OCI-LY1 (cell line): ENCODE results near the gene CIDEA.

ENCODE experiments used
- H2AFZ ChIP-seq: fragments of 200-600 bp; sonication (generic), shearing (Covaris generic); 2 replicates; pipeline ENCODE4 v1.6.0; 2014; ENCODE audit warnings: antibody characterized with exemption, mild to moderate bottlenecking, low read length
- H3F3A ChIP-seq: fragments of 200-600 bp; sonication (generic), shearing (Covaris generic); 2 replicates; pipeline ENCODE4 v1.6.0; 2014; ENCODE audit warnings: mild to moderate bottlenecking, antibody characterized with exemption, low read length, moderate library complexity; ENCODE audit not compliant: insufficient read depth
- H3K27ac ChIP-seq: fragments of 200-600 bp; sonication (generic); 2 replicates; pipeline ENCODE4 v1.5.1; 2014; ENCODE audit warnings: low read length, mixed run types, mild to moderate bottlenecking, low read depth; ENCODE audit not compliant: poor library complexity, severe bottlenecking
- H3K27me3 ChIP-seq: fragments of 200-600 bp; sonication (generic); 2 replicates; pipeline ENCODE4 v1.6.0; 2014; ENCODE audit warnings: antibody characterized with exemption, mild to moderate bottlenecking, low read length, moderate library complexity; ENCODE audit not compliant: insufficient read depth
- H3K36me3 ChIP-seq: fragments of 200-600 bp; sonication (generic); 2 replicates; pipeline ENCODE4 v1.6.1; 2014; ENCODE audit warnings: mild to moderate bottlenecking, antibody characterized with exemption, low read length, moderate library complexity, mixed read lengths; ENCODE audit not compliant: insufficient read depth
- H3K4me1 ChIP-seq: fragments of 200-600 bp; sonication (generic); 2 replicates; pipeline ENCODE4 v1.5.1; 2014; ENCODE audit warnings: mild to moderate bottlenecking, low read length, moderate library complexity; ENCODE audit not compliant: insufficient read depth, severe bottlenecking
- H3K4me2 ChIP-seq: fragments of 200-600 bp; sonication (generic), shearing (Covaris generic); 2 replicates; pipeline ENCODE4 v1.6.1; 2014; ENCODE audit warnings: low read length
- H3K4me3 ChIP-seq: fragments of 200-600 bp; sonication (generic); 2 replicates; pipeline ENCODE4 v1.5.1; 2014; ENCODE audit warnings: low read length, low read depth, mild to moderate bottlenecking, mixed read lengths; ENCODE audit not compliant: poor library complexity, severe bottlenecking
- H3K79me2 ChIP-seq: fragments of 200-600 bp; shearing (Covaris generic); 2 replicates; pipeline ENCODE4 v1.6.1; 2016; ENCODE audit warnings: mixed run types, low read length, mixed read lengths; ENCODE audit not compliant: insufficient read depth
- H3K9ac ChIP-seq: fragments of 200-600 bp; sonication (generic), shearing (Covaris generic); 2 replicates; pipeline ENCODE4 v1.6.1; 2014; ENCODE audit warnings: mild to moderate bottlenecking, low read length, mixed read lengths
- H3K9me2 ChIP-seq: fragments of 200-600 bp; sonication (generic), shearing (Covaris generic); 2 replicates; pipeline ENCODE4 v1.6.1; 2014; ENCODE audit warnings: low read depth, mild to moderate bottlenecking, low read length, mixed read lengths
- H3K9me3 ChIP-seq: fragments of 200-600 bp; shearing (Covaris generic); 2 replicates; pipeline ENCODE4 v1.6.1; 2014; ENCODE audit warnings: low read length, mixed read lengths
- H4K20me1 ChIP-seq: fragments of 200-600 bp; sonication (generic), shearing (Covaris generic); 2 replicates; pipeline ENCODE4 v1.6.0; 2016; ENCODE audit warnings: mild to moderate bottlenecking, low read length; ENCODE audit not compliant: insufficient read depth
- CTCF ChIP-seq: fragments of 200-600 bp; sonication (generic), shearing (Covaris generic); IDR thresholded peaks from 2 replicates; pipeline ENCODE4 v1.5.1; 2017; ENCODE audit warnings: mild to moderate bottlenecking, antibody characterized with exemption, low read length, moderate library complexity, mixed read lengths
- EZH2 ChIP-seq: fragments of 200-600 bp; sonication (generic), shearing (Covaris generic); IDR thresholded peaks from 2 replicates; pipeline ENCODE4 v1.8.0; 2017; ENCODE audit warnings: borderline replicate concordance, mixed run types, mild to moderate bottlenecking, antibody characterized with exemption, low read length, moderate library complexity, mixed read lengths

Gene CIDEA

GRCh38 chr18:12291690-12292089 lies 37.5 kb downstream of the CIDEA start:
- TF ChIP-seq EZH2, result no peak
- no peaks in the 10 kb centered on the region for H3K9me3 ChIP-seq
- H3K4me2 ChIP-seq, result no peak overlapping the region
- no peaks in the 10 kb centered on the region; the same call in 1 of the 2 replicates for H3K27me3 ChIP-seq
- no peak overlapping the region for H3K9ac ChIP-seq
- H3K79me2 ChIP-seq, result no peaks in the 10 kb centered on the region
- H4K20me1 ChIP-seq, result no peaks in the 10 kb centered on the region; the same call in 1 of the 2 replicates
- no peaks in the 10 kb centered on the region for H3K9me2 ChIP-seq
- H3K4me1 ChIP-seq, result no peaks in the 10 kb centered on the region
- no peaks in the 10 kb centered on the region for H3F3A ChIP-seq
- H2AFZ ChIP-seq, result no peak overlapping the region
- no peak overlapping the region for H3K27ac ChIP-seq
- no peaks in the 10 kb centered on the region for H3K36me3 ChIP-seq
- no peak overlapping the region for H3K4me3 ChIP-seq

- H3K9ac ChIP-seq, result no peak overlapping the region
- H2AFZ ChIP-seq, result no peak overlapping the region
- H3K4me3 ChIP-seq, result no peak overlapping the region
- no peaks in the 10 kb centered on the region for H3K79me2 ChIP-seq
- H3F3A ChIP-seq, result no peaks in the 10 kb centered on the region
- H3K4me1 ChIP-seq, result no peaks in the 10 kb centered on the region
- no peaks in the 10 kb centered on the region; the same call in 1 of the 2 replicates for H3K27me3 ChIP-seq
- no peak for TF ChIP-seq CTCF
- TF ChIP-seq EZH2, result no peak
- H3K4me2 ChIP-seq, result no peak overlapping the region
- H3K36me3 ChIP-seq, result no peaks in the 10 kb centered on the region
- H3K9me2 ChIP-seq, result no peaks in the 10 kb centered on the region
- H3K9me3 ChIP-seq, result no peaks in the 10 kb centered on the region
- H3K27ac ChIP-seq, result no peak overlapping the region
- no peaks in the 10 kb centered on the region; the same call in 1 of the 2 replicates for H4K20me1 ChIP-seq
Observed at GRCh38 chr18:12293831-12294230, 39.7 kb downstream of the CIDEA start.

- no peak overlapping the region for H3K9ac ChIP-seq
- no peak overlapping the region for H2AFZ ChIP-seq
- no peaks in the 10 kb centered on the region for H3K9me3 ChIP-seq
- H3K79me2 ChIP-seq, result no peaks in the 10 kb centered on the region
- no peak overlapping the region for H3K27ac ChIP-seq
- no peak overlapping the region for H3K4me2 ChIP-seq
- no peaks in the 10 kb centered on the region for H3K9me2 ChIP-seq
- H3F3A ChIP-seq, result no peaks in the 10 kb centered on the region
- H4K20me1 ChIP-seq, result no peaks in the 10 kb centered on the region
- H3K36me3 ChIP-seq, result no peaks in the 10 kb centered on the region
- peaks cover 5% of the 10 kb centered on the region for H3K27me3 ChIP-seq
- TF ChIP-seq EZH2 (no peak), CTCF (no peak)
- no peak overlapping the region for H3K4me3 ChIP-seq
- no peaks in the 10 kb centered on the region for H3K4me1 ChIP-seq
Observed at GRCh38 chr18:12295389-12296086, 41.4 kb downstream of the CIDEA start.

- Histone ChIP-seq H3F3A (no peaks in the 10 kb centered on the region), H3K4me2 (no peak overlapping the region), H2AFZ (no peak overlapping the region), H3K4me1 (no peaks in the 10 kb centered on the region), H3K36me3 (no peaks in the 10 kb centered on the region), H3K9ac (no peak overlapping the region), H3K9me2 (no peaks in the 10 kb centered on the region), H3K79me2 (no peaks in the 10 kb centered on the region), H3K9me3 (no peaks in the 10 kb centered on the region), H3K4me3 (no peak overlapping the region), H3K27me3 (peaks cover 5% of the 10 kb centered on the region), H3K27ac (no peak overlapping the region), H4K20me1 (no peaks in the 10 kb centered on the region)
- TF ChIP-seq EZH2 (no peak), CTCF (no peak)
Observed at GRCh38 chr18:12296087-12296403, 41.9 kb downstream of the CIDEA start.
